ENCODE results near the gene ADD1.

- no peak for TF ChIP-seq CTCF (conservative IDR thresholded peaks at IDR 0.05 in 1 of 2, IDR thresholded peaks at IDR 0.05 in 1 of 2; ENCODE audit: low read depth in 1 of 2, low read length in 2 of 2)
- no peak for TF ChIP-seq EZH2 (IDR thresholded peaks at IDR 0.05; ENCODE audit: low read length, missing control alignments)
Measured at GRCh38 chr4:2855584-2855983, 11.9 kb downstream of the ADD1 start.

Measured in fibroblast of lung (primary cell).